PC-9 (cell line): Measurements from ENCODE around the gene NIT2.

Source experiments
- CTCF ChIP-seq: fragments of 200-600 bp; sonication (generic); conservative IDR thresholded peaks from 2 replicates; pipeline ENCODE4 v1.6.1; 2017; ENCODE audit warnings: mixed run types, antibody characterized with exemption, mild to moderate bottlenecking, moderate library complexity
- EZH2 ChIP-seq: fragments of 200-600 bp; sonication (generic); IDR thresholded peaks from 2 replicates; pipeline ENCODE4 v1.8.0; 2017; ENCODE audit warnings: antibody characterized with exemption, low read depth

DNA sequence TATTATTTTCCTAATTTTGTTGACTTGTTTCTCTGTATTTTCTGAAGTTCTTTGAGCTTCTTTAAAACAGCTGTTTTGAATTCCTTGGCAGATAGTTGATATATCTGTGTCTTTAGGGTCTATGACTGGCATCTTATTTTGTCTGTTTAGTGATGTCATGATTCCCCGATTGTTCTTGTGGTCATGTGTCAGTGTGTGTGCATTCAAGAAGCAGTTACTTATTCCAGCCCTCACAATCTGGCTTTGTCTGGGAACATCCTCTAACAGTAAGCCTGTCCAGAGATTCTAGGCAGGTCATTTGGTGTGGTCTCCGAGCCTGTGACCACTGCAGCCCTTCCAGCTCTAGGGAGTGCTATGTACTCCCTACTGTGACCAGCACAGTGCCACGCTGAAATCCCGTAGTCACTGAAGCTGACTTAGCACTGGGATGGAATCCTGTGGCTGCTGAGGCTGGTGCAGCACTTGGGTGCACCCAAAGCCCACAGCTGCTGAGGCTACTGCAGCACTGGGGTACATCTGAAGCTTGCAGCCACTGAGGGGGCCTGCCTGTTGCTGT lies 73.5 kb downstream of the NIT2 start:
- TF ChIP-seq CTCF, result no peak
- no peak for TF ChIP-seq EZH2
